Astrocyte (in vitro differentiated cells and primary cell): Measurements from ENCODE around the gene SIK3. TPM values are rescaled to one million over a fixed set of nuclear protein-coding genes. Genes with fewer than 3 reads are reported as not detected.
"Not testable (repeated sequence)": the region's sequence is repeated elsewhere in the genome, so short reads cannot be mapped to it uniquely, and the experiment has no call there.

ENCODE experiments used
- DNase-seq: peaks from one replicate; pipeline ENCODE4 v3.0.0-alpha.2; 2010; ENCODE audit warnings: low read depth
- FAIRE-seq: peaks from 2 replicates; lab custom pipeline; 2011; peaks lifted over from hg19 to GRCh38; lab: Jason Lieb, UNC
- H2AFZ ChIP-seq: 2 replicates; pipeline ENCODE4 v1.6.0; 2012; ENCODE audit warnings: low read depth, low read length, inconsistent platforms
- H3K27ac ChIP-seq: 2 replicates; pipeline ENCODE4 v1.5.1; 2011; ENCODE audit warnings: low read depth, low read length, inconsistent platforms
- H3K27me3 ChIP-seq: 2 replicates; pipeline ENCODE4 v1.6.0; 2011; ENCODE audit warnings: low read length, inconsistent platforms; ENCODE audit not compliant: insufficient read depth
- H3K36me3 ChIP-seq: 2 replicates; pipeline ENCODE4 v1.5.1; 2011; ENCODE audit warnings: low read length, inconsistent platforms; ENCODE audit not compliant: insufficient read depth
- H3K4me1 ChIP-seq: 2 replicates; pipeline ENCODE4 v1.5.1; 2011; ENCODE audit warnings: low read length, inconsistent platforms; ENCODE audit not compliant: insufficient read depth
- H3K4me2 ChIP-seq: 2 replicates; pipeline ENCODE4 v1.6.0; 2012; ENCODE audit warnings: low read length, inconsistent platforms
- H3K4me3 ChIP-seq: 2 replicates; pipeline ENCODE4 v1.5.1; 2011; ENCODE audit warnings: low read depth, mild to moderate bottlenecking, low read length, inconsistent platforms; ENCODE audit not compliant: insufficient read depth
- H3K79me2 ChIP-seq: 2 replicates; pipeline ENCODE4 v1.6.0; 2012; ENCODE audit warnings: mild to moderate bottlenecking, low read length, inconsistent platforms; ENCODE audit not compliant: insufficient read depth
- H3K9ac ChIP-seq: 2 replicates; pipeline ENCODE4 v1.6.0; 2012; ENCODE audit warnings: mild to moderate bottlenecking, low read length, inconsistent platforms
- H3K9me3 ChIP-seq: 2 replicates; pipeline ENCODE4 v1.5.1; 2012; ENCODE audit warnings: low read depth, mild to moderate bottlenecking, low read length, inconsistent platforms; ENCODE audit not compliant: insufficient read depth
- H4K20me1 ChIP-seq: 2 replicates; pipeline ENCODE4 v1.6.0; 2012; ENCODE audit warnings: low read length, inconsistent platforms; ENCODE audit not compliant: insufficient read depth
- H3K27ac Mint-ChIP-seq: one replicate; pipeline ENCODE4 v1.8.0; 2021; ENCODE audit warnings: mild to moderate bottlenecking, mixed read lengths; ENCODE audit not compliant: unreplicated experiment
- H3K27me3 Mint-ChIP-seq: one replicate; pipeline ENCODE4 v1.8.0; 2021; ENCODE audit warnings: low read depth, mixed read lengths; ENCODE audit not compliant: unreplicated experiment
- H3K36me3 Mint-ChIP-seq: one replicate; pipeline ENCODE4 v1.8.0; 2021; ENCODE audit warnings: low read depth, mixed read lengths; ENCODE audit not compliant: unreplicated experiment
- H3K4me1 Mint-ChIP-seq: one replicate; pipeline ENCODE4 v1.8.0; 2021; ENCODE audit warnings: low read depth, mixed read lengths; ENCODE audit not compliant: unreplicated experiment
- H3K4me3 Mint-ChIP-seq: one replicate; pipeline ENCODE4 v1.8.0; 2021; ENCODE audit warnings: mild to moderate bottlenecking, moderate library complexity, mixed read lengths; ENCODE audit not compliant: unreplicated experiment
- H3K9me3 Mint-ChIP-seq: one replicate; pipeline ENCODE4 v1.8.0; 2021; ENCODE audit warnings: mild to moderate bottlenecking, mixed read lengths; ENCODE audit not compliant: unreplicated experiment
- EZH2 ChIP-seq: IDR thresholded peaks from 2 replicates; pipeline ENCODE4 v1.6.1; 2012; ENCODE audit warnings: mild to moderate bottlenecking, low read length, inconsistent platforms; ENCODE audit not compliant: insufficient read depth
- total RNA-seq: library from RNA; stranded (reverse); gene quantifications from 2 replicates; pipeline ENCODE4 v1.2.1, GENCODE V29; 2021
- TF ChIP-seq, protein P1 (sequence below): IDR thresholded peaks from 2 replicates; pipeline ENCODE4 v1.5.1; 2011; ENCODE audit warnings: low read depth, mild to moderate bottlenecking, inconsistent platforms, low read length, moderate library complexity; ENCODE audit not compliant: insufficient read depth

Gene SIK3
- total RNA-seq, 1 donor from 2014 or later = 34.4 TPM

DNA sequence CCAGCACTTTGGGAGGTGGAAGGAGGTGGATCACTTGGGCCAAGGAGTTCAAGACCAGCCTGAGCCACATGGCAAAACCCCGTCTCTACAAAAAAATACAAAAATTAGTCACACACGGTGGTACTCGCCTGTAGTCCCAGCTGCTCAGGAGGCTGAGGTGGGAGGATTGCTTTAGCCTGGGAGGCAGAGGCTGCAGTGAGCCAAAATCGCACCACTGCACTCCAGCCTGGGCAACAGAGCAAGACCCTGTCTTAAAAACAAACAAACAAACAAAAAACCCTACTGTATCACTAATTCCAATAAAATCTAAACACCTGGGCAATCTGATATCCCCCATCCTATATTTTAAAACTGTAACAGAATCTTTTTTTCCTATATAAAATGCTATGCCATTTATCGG, 51.6 kb downstream of the SIK3 start:
- H3K27me3 Mint-ChIP-seq, H3K27ac Mint-ChIP-seq, FAIRE-seq, H3K27me3 ChIP-seq, H3K36me3 ChIP-seq, H3K4me3 Mint-ChIP-seq, H3K9me3 Mint-ChIP-seq, H3K36me3 Mint-ChIP-seq, DNase-seq, H2AFZ ChIP-seq, H3K9ac ChIP-seq, H3K9me3 ChIP-seq, H3K4me1 ChIP-seq, H3K4me2 ChIP-seq, H3K4me3 ChIP-seq, H3K27ac ChIP-seq: not testable (repeated sequence)
- Histone ChIP-seq H3K79me2 (peaks cover 18% of the 10 kb centered on the region), H4K20me1 (peaks cover 24% of the 10 kb centered on the region)
- H3K4me1 Mint-ChIP-seq = peaks cover 17% of the 10 kb centered on the region

DNA sequence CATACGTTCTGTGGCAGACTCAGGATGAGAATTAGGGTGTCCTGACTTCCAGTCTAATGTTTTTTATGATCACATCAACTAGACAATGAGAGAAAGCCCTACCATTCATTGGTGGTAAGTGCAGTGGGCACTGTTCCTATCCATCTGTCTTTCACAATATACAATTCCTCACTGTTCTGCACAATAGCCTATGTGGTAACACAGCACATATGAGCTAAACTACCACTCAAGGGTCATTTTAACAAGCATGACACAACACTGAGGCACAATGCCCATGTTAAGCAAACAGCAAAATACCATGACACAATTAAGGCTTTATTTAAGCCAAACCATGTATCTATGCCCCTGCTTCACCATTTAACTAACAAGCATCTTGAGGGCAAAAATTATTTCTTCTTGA, 52.3 kb downstream of the SIK3 start:
- DNase-seq (no peak), FAIRE-seq (no peak)
- H3K4me1 Mint-ChIP-seq = peaks cover 17% of the 10 kb centered on the region
- no peak overlapping the region for H3K4me3 Mint-ChIP-seq
- H3K27me3 ChIP-seq = no peaks in the 10 kb centered on the region
- no peak overlapping the region for H3K4me2 ChIP-seq
- peaks cover 21% of the 10 kb centered on the region for H3K79me2 ChIP-seq
- H4K20me1 ChIP-seq = peaks cover 28% of the 10 kb centered on the region
- no peaks in the 10 kb centered on the region for H3K36me3 ChIP-seq
- H3K27ac ChIP-seq = no peak overlapping the region
- H3K36me3 Mint-ChIP-seq = no peaks in the 10 kb centered on the region
- no peak overlapping the region for H2AFZ ChIP-seq
- no peak overlapping the region for H3K4me3 ChIP-seq
- TF ChIP-seq, protein P1, sequence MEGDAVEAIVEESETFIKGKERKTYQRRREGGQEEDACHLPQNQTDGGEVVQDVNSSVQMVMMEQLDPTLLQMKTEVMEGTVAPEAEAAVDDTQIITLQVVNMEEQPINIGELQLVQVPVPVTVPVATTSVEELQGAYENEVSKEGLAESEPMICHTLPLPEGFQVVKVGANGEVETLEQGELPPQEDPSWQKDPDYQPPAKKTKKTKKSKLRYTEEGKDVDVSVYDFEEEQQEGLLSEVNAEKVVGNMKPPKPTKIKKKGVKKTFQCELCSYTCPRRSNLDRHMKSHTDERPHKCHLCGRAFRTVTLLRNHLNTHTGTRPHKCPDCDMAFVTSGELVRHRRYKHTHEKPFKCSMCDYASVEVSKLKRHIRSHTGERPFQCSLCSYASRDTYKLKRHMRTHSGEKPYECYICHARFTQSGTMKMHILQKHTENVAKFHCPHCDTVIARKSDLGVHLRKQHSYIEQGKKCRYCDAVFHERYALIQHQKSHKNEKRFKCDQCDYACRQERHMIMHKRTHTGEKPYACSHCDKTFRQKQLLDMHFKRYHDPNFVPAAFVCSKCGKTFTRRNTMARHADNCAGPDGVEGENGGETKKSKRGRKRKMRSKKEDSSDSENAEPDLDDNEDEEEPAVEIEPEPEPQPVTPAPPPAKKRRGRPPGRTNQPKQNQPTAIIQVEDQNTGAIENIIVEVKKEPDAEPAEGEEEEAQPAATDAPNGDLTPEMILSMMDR = no peak
- no peak for TF ChIP-seq EZH2
- H3K9me3 ChIP-seq = no peaks in the 10 kb centered on the region
- no peak overlapping the region for H3K9ac ChIP-seq
- H3K9me3 Mint-ChIP-seq = no peaks in the 10 kb centered on the region
- no peaks in the 10 kb centered on the region for H3K4me1 ChIP-seq
- H3K27me3 Mint-ChIP-seq = no peaks in the 10 kb centered on the region
- H3K27ac Mint-ChIP-seq = no peak overlapping the region

DNA sequence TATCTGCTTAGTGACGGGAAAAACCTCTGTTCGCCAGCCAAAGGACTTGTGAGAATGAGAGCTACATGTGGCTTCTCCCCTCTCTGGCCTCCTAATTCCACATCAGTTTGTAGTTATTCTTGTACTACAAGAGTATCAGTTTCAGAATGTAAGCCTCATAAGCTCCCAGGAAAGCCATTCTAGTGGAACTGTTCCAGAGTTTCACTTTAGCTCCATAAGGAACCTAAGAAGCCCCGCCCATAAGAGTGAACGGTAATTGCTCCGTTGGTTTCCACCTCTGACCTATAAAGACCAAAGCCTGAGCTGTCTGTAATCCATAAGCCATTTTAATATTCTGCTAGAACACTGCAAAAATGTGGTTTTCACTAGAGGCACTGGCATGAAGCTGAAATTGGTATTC, 53.0 kb downstream of the SIK3 start:
- Mint-ChIP-seq H3K36me3 (no peaks in the 10 kb centered on the region), H3K9me3 (no peaks in the 10 kb centered on the region), H3K4me3 (no peak overlapping the region), H3K27ac (no peak overlapping the region), H3K27me3 (no peaks in the 10 kb centered on the region), H3K4me1 (peaks cover 17% of the 10 kb centered on the region)
- Histone ChIP-seq H2AFZ (no peak overlapping the region), H3K27ac (no peak overlapping the region), H3K27me3 (no peaks in the 10 kb centered on the region), H3K9me3 (no peaks in the 10 kb centered on the region), H3K4me1 (no peaks in the 10 kb centered on the region), H3K9ac (no peak overlapping the region), H3K4me2 (no peak overlapping the region), H3K36me3 (no peaks in the 10 kb centered on the region), H3K79me2 (peaks cover 21% of the 10 kb centered on the region), H4K20me1 (peaks cover 30% of the 10 kb centered on the region), H3K4me3 (no peak overlapping the region)
- DNase-seq (no peak), FAIRE-seq (no peak)
- TF ChIP-seq EZH2 = no peak
- TF ChIP-seq, protein P1 = no peak
